ENCODE measurements around the gene BUD31. TPM values are rescaled to one million over a fixed set of nuclear protein-coding genes. Genes with fewer than 3 reads are reported as not detected.

The BUD31 gene
- total RNA-seq, 4 donors from 2014 or later, result 5.0 to 167 (median 50.1) TPM

DNA sequence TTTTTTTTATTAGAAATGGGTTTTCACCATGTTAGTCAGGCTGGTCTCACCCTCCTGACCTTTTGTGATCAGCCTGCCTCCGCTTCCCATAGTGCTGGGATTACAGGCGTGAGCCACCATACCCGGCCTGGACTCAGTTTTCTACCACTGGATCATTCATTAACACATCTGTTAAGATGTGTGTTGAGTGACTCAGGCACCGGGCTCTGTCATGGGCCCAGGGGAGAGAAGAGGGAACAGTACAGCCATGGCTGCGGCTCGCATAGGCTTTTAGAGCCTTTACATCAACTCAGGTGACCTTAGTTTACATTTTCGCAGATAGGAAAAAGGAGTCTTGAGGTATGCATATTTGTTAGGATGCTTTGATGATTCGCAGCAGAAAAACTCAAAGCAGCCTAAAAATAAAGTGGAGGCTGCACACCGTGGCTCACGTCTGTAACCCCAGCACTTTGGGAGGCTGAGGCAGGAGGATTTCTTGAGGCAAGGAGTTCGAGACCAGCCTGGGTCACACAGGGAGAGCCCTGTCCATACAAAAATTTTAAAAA, 37.3 kb upstream of the BUD31 start:
- in situ Hi-C loops (cut with MboI; ENCODE audit: low pct_ligation_motif_present in 1 of 4, low pct_unique_long_range_greater_than_20kb in 1 of 4, low sequenced_read_pairs in 3 of 4), result no loop called here
- Histone ChIP-seq H3K27ac (no peak overlapping the region), H3K9me3 (no peaks in the 10 kb centered on the region), H3K36me3 (no peaks in the 10 kb centered on the region), H3K4me1 (peaks cover 0 to 27% (median 26%) of the 10 kb centered on the region in 4 donors), H3K4me3 (no peak overlapping the region), H3K27me3 (no peaks in the 10 kb centered on the region)
- WGBS, 2 donors (ENCODE audit: low coverage in 1 of 2), result 93 to 95% methylated on average over 4 to 11 of the region's 11 CpGs
- DNase-seq, result no peak
- intact Hi-C loops (cut with DNase I; ENCODE audit: low total_unique reads), result no loop called here
- TF ChIP-seq POLR2A (IDR thresholded peaks at IDR 0.05), result no peak

DNA sequence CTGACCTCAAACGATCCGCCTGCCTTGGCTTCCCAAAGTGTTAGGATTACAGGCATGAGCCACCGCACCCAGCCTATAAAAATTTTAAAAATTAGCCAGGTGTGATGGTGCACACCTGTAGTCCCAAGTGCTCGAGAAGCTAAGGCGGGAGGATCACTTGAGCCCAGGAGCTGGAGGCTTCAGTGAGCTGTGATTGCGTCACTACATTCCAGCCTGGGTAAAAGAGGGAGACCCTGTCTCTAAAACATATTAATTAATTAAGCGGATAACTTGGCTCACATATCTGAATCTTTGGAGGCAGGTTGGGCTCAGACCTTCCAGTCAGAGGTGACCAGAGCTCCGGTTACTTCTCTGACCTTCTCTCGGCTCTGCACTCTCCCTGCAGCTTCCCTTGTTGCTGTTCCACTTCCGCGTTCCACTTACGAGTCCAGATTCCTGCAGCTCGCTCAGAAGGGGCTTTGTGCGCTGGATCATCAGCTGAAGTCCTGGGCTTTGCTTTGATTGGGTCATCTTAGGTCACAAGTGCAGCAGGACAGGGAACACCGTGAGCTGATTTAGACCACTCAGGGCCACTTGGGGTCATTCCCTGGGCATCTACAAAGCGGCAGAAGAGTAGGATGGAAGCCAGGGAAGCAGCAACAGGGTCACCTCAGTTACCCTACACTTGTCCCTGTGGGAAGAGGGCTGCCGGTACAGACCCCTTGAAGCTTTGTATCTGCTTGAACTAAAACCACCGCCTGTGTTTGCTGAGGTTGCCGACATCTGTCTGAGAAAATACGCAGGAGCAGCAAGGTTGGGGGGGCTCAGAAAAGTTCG, 36.3 kb upstream of the BUD31 start:
- H3K9me3 ChIP-seq, result no peaks in the 10 kb centered on the region
- 40% methylated on average over 21 of the region's 21 CpGs; no CpG with 5 or more reads in 1 of the 2 donors for WGBS, 2 donors (ENCODE audit: low coverage in 1 of 2)
- peak overlapping the region; percentile 49 to 96 (median 74) for H3K27ac ChIP-seq
- TF ChIP-seq POLR2AphosphoS5 (IDR thresholded peaks at IDR 0.05), result peak in 1 of 3 donors; percentile 13
- TF ChIP-seq POLR2A (IDR thresholded peaks at IDR 0.05), result no peak
- no peaks in the 10 kb centered on the region for H3K36me3 ChIP-seq
- intact Hi-C loops (cut with DNase I; ENCODE audit: low total_unique reads) (no loop called here), in situ Hi-C loops (cut with MboI; ENCODE audit: low pct_ligation_motif_present in 1 of 4, low pct_unique_long_range_greater_than_20kb in 1 of 4, low sequenced_read_pairs in 3 of 4) (no loop called here)
- H3K27me3 ChIP-seq, result no peaks in the 10 kb centered on the region
- DNase-seq, result peak; percentile 57
- H3K4me1 ChIP-seq, result peaks cover 0 to 33% (median 26%) of the 10 kb centered on the region in 4 donors
- peak overlapping the region in 2 of 4 donors; percentile 6 to 17 for H3K4me3 ChIP-seq

DNA sequence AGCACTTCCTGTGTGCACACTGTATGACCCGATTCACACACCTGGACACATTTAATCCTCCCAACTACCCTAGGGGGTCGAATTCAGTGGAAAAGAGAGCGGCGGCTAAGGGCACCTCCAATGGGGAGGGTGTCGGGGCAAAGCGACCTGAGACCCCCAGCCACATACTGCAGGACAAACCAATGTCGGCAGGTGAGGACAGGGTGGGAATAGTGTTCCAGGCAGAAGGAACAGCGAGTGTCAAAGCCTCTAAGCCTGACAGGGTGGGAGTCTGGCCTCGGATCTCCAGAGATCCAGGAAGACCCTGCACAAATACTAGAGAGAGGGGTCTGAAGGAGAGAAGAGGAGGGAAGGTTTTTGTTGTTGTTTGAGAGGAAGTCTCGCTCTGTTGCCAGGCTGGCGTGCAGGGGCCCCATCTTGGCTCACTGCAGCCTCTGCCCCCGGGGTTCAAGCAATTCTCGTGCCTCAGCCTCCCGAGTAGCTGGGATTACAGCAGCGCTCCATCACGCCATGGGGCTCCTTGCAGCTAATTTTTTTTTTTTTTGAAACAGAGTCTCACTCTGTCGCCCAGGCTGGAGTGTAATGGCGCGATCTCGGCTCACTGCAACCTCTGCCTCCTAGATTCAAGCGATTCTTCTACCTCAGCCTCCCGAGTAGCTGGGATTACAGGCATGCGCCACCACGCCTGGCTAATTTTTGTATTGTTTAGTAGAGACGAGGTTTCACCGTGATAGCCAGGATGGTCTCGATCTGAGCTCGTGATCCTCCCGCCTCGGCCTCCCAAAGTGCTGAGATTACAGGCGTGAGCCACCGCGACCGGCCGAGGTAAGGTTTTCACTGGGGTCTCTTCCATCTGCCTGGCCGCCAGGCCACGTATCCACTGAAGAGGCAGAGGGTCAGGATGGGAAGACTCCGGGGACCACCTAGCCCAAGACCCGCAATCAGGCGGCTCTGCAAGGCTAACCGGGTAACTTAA, 35.4 kb upstream of the BUD31 start:
- no peaks in the 10 kb centered on the region for H3K9me3 ChIP-seq
- peak overlapping the region in 3 of 4 donors; percentile 79 to 98 (median 88) for H3K4me3 ChIP-seq
- no peaks in the 10 kb centered on the region for H3K27me3 ChIP-seq
- intact Hi-C loops (cut with DNase I; ENCODE audit: low total_unique reads) (no loop called here), in situ Hi-C loops (cut with MboI; ENCODE audit: low pct_ligation_motif_present in 1 of 4, low pct_unique_long_range_greater_than_20kb in 1 of 4, low sequenced_read_pairs in 3 of 4) (no loop called here)
- peak overlapping the region; percentile 93 to 96 (median 95) for H3K27ac ChIP-seq
- no peak for DNase-seq
- H3K36me3 ChIP-seq, result no peaks in the 10 kb centered on the region
- peaks cover 0 to 33% (median 26%) of the 10 kb centered on the region in 4 donors for H3K4me1 ChIP-seq
- 79% methylated on average over 41 of the region's 41 CpGs; no CpG with 5 or more reads in 1 of the 2 donors for WGBS, 2 donors (ENCODE audit: low coverage in 1 of 2)
- TF ChIP-seq, protein P1, sequence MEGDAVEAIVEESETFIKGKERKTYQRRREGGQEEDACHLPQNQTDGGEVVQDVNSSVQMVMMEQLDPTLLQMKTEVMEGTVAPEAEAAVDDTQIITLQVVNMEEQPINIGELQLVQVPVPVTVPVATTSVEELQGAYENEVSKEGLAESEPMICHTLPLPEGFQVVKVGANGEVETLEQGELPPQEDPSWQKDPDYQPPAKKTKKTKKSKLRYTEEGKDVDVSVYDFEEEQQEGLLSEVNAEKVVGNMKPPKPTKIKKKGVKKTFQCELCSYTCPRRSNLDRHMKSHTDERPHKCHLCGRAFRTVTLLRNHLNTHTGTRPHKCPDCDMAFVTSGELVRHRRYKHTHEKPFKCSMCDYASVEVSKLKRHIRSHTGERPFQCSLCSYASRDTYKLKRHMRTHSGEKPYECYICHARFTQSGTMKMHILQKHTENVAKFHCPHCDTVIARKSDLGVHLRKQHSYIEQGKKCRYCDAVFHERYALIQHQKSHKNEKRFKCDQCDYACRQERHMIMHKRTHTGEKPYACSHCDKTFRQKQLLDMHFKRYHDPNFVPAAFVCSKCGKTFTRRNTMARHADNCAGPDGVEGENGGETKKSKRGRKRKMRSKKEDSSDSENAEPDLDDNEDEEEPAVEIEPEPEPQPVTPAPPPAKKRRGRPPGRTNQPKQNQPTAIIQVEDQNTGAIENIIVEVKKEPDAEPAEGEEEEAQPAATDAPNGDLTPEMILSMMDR (IDR thresholded peaks at IDR 0.05), result no peak
- TF ChIP-seq POLR2AphosphoS5 (IDR thresholded peaks at IDR 0.05), result no peak
- no peak for TF ChIP-seq EP300 (IDR thresholded peaks at IDR 0.05; ENCODE audit: low read depth)
- no peak for TF ChIP-seq POLR2A (IDR thresholded peaks at IDR 0.05)

DNA sequence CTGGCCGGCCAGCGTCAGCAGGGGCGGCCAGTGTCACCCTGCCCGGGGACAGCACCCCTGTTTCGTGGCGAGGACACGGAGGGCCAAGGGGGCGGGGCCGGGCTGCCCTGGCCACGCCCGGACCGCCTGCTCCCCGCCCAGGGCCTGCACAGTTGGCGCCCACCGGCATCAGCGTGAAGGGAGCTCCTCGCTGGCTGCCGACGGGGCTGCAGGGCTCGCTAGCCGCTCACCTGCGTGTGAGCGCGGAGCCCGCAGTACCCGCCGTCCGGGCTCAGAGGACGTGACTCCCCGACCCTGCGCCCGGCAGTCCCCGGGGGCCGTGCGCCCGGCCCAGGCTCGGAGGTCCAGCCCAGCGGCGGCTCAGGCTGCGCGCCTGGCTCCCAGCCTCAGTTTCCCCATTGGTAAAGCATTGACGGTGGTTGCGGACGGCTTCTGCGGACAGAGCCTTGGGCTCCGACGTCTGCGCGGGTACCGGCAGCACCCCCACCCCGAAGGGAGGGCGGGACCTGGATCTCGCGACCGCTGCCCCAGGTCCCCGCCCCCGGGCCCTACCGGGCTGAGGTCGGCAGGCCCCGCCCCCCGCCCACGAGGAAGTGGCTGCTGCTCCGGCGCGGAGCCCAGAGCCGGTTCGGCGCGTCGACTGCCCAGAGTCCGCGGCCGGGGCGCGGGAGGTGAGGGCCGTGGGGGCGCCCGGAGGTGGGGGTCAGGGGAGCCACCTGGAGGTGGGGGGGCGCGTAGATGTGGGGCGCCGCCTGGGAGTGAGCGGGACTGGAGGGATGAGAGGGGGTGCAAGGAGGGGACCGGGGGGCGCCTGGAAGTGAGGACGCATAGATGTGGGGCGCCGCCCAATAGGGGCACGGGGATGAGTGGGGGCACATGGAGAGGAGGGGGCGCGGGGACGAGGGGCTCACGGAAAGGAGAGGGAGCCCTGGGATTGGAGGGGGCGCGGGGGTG, 34.4 kb upstream of the BUD31 start, which contains the start of gene ARPC1B:
ARPC1B (plus strand) TSS at position 620 of the 954 bp plus-strand sequence. CDS start 10,985 bp downstream, outside the sequence.
- peak; percentile 88 for DNase-seq
- in situ Hi-C loops (cut with MboI; ENCODE audit: low pct_ligation_motif_present in 1 of 4, low pct_unique_long_range_greater_than_20kb in 1 of 4, low sequenced_read_pairs in 3 of 4), result no loop called here
- no peaks in the 10 kb centered on the region for H3K36me3 ChIP-seq

More for the DNA sequence above, 34.4 kb upstream of the BUD31 start, which contains the start of gene ARPC1B:
- peak; percentile 78 for TF ChIP-seq POLR2A (IDR thresholded peaks at IDR 0.05)
- no peak for TF ChIP-seq EP300 (IDR thresholded peaks at IDR 0.05; ENCODE audit: low read depth)
- peak; percentile 69 to 93 (median 92) for TF ChIP-seq POLR2AphosphoS5 (IDR thresholded peaks at IDR 0.05)
- TF ChIP-seq, protein P1 (IDR thresholded peaks at IDR 0.05), result no peak
- Histone ChIP-seq H3K27ac (peak within 1 kb of the TSS; percentile 93 to 96 (median 95)), H3K4me3 (peak within 1 kb of the TSS; percentile 61 to 98 (median 84)), H3K27me3 (no peaks in the 10 kb centered on the region), H3K9me3 (no peaks in the 10 kb centered on the region), H3K4me1 (peaks cover 0 to 39% (median 31%) of the 10 kb centered on the region in 4 donors)
- intact Hi-C loops (cut with DNase I; ENCODE audit: low total_unique reads), result no loop called here
- WGBS, 2 donors (ENCODE audit: low coverage in 1 of 2), result 0 to 2% methylated on average over 7 to 31 of the region's 95 CpGs

Data from transverse colon (tissue), 4 donors.